ENCODE results near the gene PSME3IP1.

The PSME3IP1 gene

DNA sequence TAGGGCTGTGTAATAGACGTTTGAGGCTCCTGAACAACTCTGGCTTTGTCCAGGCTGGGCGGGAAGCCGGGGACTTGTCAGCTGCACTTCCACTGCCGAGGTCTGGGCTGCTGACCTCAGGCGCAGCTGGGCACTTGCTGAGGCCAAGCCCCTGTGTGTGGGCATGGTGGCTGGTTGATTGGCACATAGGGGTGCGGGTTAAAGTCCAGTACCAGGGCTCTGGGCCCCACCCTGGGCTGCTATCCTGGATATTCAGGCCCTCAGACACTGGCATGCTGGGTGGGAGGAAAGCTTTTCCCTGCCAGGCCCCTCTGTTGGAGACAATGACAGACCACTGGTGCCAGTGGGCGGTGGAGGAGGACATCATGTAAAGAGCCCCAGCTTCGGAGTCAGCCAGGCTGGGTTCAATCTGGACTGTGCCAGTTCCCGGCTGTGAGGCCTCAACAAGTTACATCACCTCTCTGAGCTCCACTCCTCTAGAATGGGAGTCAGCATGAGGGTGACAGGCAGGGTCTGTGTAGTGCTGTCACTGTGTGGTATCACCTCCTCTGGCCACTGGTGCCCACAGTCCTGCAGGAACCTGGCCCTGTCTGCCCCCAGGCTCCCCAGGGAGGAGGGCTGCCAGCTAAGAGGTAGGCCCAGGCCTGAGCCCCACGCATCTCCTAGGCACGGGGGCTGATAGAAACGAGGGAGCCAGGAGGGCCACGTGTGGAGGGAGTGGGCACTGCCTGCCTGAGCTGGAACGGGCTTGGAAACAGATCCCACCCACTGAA, 42.5 kb downstream of the PSME3IP1 start:
- DNase-seq (ENCODE audit: low read depth): no peak

DNA sequence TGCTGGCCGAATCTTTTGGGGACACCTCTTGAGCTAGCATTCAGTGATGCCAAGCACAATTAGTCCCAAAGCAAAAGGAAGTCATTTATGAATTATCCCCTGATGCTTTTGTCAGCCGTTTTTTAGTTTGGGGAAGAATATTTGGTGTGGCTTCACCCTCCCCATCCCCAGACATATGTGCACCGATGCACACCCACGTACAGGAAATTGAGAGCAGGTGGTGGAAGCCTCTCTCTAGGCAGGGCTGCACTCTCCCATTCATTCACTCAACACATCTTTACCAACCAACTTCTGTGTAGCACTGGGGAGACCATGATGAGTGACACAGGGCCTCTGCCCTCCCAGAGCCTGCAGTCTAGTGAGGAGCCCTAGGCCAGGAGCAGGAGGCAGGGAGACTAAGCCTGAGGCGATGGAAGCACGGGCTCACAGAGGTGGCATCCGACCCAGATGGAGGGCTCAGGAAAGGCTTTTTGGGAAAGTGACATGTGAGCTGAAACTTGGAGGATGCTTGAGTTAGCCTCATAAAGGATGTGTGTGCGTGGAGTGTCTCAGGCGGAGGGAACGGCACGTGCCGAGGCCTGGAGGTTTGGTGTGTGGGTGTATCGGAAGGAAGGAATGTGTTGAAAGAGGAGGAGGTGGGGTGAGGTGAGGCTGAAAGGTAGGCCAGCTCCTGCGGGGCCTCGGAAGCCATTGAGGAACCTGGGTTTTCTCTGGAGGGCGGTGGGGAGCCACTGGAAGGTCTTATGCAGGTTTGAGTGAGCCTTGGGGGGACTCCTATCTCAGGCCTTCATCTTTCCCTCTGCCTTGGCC, 43.8 kb downstream of the PSME3IP1 start:
- DNase-seq (ENCODE audit: low read depth): no peak

DNA sequence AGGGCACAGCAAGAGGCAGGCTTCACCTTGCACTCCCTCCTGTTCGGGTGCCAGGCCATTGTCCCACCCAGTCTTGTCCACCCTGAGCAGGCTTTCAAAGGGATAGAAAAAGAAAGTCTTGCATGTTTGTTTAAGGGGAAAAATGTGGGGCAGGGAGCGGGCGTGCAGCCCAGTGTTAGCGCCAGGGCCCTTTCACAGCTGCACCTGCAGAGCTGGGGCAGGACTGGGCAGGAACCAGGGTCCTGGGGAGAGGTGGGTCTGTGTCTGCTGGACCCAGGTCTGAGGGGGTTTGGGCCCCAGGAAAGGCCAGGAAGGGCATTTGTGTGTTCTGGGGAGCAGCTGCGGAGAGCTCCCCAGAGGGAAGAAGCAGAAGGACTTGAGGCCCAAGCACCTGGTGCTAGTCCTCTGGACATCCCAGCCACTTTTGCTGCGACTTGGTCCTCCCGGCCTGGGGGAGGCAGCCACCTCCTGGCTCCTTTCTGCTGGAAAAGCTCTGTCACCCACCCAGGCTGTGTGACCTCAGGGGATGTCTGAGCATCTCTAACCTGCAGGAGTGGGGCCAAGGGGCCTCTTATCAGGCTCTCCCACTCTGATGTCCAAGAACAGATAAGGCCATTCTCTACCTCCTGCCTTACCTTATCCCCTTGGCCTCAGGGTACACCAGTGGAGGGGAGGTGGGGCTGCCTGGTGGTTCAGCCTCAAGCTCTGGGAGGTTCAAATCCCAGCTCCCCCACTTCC, 44.7 kb downstream of the PSME3IP1 start:
- no peak for DNase-seq (ENCODE audit: low read depth)

DNA sequence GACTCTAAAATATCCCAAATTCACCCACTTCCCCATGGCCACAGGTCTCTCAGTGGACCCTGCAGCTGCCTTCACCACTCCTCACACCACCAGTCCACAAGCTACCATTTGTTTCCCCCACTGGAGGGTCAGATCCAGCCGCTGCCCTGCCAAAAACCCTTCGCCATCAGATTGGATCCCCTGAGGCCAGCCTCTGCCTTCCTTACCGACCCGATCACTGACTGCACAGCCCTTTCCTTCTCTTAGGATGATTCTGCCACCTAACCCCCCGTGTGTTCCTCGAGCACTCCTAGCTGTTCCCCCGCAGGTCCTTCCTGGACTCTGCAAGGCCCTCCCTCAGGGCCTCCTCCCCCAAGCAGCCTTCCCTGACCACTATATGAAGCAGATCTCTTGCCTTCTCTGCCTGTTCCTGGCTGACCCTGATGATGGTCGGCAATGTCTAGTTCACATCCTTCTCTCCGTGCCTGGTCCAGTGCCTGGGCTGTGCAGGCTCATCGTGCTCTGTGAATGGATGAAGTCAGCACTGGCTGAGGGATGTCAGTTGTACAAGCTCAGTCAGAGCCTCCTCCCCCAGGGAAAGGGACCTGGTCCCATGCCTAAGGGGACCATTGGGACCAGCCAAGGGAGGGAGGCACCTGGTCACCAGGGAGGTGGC, 47.4 kb downstream of the PSME3IP1 start:
- DNase-seq (ENCODE audit: low read depth): no peak

DNA sequence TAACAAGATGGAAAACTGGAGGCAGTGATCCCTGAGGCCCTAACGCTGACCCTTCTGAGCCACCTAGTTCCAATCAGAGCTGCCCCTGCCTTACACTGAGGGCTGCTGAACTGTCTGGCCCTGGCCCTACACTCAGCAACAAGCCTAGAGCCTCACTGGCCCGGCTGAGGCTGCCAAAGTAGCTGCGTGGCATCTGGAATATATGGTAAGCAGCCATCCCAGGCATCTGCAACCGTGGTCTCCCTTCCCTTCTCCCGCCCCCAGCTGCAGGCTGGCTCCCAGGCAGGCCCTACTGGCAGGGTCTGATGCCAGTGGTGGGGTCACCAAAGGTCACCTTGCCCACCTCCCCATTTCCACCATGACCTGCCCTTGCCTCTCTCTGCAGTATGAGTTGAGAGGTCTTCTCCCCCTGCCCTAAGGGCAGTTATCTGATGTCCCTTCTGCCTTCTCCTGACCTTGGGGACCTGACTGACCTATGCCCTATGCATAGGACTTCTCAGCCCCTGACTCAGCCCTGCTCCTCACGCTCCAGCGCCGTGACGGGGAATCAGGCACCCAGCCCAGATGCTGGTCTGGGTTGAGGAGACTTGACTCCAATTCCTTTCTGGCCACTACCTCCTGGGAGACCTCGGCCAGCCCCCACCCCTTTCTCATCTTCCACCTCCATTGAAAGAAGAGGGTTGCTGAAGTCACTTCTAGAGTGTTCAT, 48.1 kb downstream of the PSME3IP1 start:
- DNase-seq (ENCODE audit: low read depth): no peak

DNA sequence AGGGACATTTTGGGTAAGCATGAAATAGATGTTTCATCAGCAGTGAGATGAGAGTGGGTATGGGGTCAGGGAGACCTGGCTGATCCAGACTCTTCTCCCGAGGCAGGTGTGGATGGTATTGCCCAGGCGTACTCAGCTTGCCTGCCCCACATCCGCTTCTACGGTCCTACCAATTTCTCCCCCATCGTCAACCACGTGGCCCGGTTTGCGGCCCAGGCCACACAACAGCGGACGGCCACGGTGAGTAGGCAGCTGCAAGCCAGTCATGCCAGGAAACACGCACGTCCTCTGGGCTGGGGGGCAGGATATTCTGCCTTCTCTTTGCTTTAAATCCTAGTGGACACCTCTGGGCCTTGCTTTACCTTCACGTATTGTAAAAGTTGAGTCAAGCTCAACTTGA, 48.8 kb downstream of the PSME3IP1 start:
- no peak for DNase-seq (ENCODE audit: low read depth)

DNA sequence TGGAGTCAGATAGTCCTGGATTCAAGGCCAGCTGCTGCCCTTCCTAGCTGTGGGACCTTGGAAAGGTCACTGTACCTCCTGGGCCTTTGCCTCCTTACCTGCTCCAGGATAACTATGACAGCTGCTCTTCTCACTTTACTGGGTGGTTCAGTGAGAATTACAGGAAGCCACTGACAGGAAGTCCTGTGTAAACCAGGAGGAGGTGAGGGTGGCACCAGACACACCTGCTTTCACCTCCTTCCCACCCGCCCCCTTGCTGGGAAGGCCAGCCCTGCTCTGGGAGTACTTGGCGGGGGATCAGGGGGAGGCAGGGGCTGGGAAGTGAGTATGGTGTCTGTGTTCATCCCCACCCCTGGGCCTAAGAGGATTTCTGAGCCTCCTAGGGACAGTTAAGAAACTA, 50.9 kb downstream of the PSME3IP1 start:
- DNase-seq (ENCODE audit: low read depth): no peak

DNA sequence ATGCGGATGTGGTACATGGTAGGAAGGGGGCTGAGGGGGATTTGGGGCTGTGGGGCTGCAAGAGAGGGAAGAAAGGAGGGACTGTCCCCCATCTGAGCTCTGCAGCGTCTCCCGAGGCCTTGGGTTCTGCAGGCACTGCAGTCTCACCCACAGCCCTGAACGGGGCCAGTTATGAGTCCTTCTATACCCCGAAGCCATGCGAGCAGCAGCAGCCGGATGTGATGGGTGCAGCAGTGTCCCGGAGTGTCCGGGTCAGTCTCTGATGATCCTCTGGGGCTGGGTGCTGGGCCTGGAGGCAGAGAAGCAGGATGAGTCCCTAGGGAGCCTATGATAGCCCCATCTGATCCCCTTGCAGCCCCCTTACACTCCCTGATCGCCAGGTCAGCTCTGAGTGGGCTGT, 52.0 kb downstream of the PSME3IP1 start:
- no peak for DNase-seq (ENCODE audit: low read depth)

DNA sequence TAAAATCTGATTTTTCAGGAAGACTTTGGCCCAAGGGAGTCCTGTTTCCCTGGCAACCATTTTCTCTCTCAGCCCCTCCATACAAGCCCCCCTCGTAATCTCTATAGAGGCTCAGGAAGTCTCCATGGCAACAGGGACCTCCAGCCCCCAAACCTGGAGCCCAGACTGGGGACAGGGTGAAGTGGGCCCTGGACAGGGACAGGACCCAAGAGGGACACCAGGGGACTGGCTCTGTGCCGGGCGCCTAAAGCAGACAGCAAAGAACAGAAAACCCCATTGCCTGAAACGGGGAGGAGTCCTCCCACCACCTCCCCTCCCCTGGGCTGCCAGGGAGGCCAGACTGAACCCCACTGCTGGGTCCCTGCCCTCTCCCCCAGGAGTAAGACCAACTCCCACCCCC, 52.8 kb downstream of the PSME3IP1 start:
- no peak for DNase-seq (ENCODE audit: low read depth)

DNA sequence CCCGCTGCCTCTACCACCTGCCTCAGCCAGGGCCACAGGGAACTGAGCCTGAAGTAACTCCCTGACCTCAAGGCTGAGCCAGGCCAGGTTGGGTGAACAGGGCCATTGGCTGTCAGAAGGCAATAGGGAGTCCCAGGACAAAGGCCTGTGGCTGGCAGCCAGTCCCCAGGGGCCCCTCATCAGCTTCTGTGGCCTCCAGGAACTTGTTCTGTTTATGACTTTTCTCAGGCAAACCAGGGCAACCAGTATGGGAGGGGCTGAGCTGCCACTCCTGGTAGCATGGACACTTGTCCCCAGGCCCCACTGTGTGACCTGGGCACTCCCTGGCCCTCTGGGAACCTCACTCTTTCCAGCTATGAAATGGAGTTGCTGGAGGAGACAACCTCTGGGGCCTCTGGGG, 53.4 kb downstream of the PSME3IP1 start:
- DNase-seq (ENCODE audit: low read depth): no peak

DNA sequence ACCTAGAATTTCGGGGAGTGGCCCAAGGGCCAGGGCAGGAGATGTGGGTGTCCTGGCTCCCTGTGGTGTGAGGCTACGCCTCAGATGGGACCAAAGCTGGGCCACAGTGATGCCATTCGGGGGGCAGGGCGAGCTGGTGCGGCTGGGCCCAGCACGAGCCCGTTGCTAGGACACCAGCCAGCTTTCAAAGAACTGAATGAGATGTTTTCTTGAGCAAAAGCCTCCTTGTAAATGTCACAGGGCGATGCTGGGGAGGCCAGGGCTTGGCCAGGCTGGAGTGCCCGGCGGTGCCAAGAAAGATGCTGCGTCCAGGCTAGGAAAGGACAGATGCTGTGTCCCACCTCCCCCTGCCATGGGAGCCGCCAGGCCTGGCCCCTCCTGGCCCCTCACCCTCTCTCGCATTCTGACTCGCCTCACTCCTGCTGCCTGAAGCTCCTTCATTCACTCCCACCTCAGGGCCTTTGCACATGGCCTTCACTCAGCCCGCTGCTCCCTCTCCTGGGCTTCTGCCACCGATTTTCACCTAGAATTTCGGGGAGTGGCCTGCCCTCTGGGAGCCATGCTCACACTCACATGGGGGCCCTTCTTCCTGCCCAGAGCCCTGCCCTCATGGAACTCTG, 54.4 kb downstream of the PSME3IP1 start:
- DNase-seq (ENCODE audit: low read depth): no peak

DNA sequence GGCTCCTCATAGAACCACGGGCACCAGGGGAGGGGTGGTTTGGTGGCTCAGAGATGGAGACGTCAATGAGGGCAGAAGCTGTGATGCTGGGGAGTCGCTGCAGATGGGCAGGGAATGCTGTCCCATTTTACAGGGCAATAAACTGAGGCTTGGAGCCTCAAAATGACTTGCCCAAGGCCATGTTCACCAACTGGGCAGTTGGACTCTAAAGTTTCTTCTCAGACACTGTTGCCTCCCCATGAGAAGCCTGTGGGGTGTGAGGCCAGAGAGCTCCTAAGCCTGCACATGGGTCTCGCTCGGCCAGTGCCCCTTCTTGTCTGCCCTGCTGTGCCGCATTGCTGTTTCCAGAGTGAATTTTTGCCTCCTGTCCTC, 54.9 kb downstream of the PSME3IP1 start:
- no peak for DNase-seq (ENCODE audit: low read depth)

DNA sequence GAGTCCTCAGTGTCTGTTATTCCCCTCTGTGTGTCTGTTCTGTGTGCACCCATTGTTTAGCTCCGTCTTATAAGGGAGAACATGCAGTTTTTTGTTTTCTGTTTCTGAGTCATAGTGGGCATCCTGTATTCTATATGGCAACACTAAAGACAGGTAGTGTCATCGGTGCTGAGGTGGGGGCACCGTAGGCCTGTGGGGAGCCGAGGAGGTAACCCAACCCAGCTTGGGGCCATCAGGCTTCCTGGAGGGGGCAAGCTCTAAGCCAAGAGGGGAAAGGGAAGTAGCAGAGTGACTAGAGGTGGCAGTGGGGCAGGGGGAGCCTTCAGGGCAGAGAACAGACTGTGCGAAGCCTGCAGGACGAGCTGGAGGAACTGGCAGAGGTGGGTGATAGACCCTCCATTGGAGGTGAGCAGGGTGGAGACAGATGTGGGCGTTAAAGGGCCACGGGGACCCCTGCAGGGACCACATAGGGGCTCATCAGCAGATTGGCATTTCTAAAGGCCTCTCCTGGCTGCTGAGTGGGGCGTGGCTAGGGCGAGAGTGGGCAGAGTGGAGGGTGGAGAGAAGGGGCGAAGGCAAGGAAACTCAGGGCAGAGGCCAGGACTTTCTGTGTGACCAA, 57.0 kb downstream of the PSME3IP1 start:
- DNase-seq (ENCODE audit: low read depth): no peak

DNA sequence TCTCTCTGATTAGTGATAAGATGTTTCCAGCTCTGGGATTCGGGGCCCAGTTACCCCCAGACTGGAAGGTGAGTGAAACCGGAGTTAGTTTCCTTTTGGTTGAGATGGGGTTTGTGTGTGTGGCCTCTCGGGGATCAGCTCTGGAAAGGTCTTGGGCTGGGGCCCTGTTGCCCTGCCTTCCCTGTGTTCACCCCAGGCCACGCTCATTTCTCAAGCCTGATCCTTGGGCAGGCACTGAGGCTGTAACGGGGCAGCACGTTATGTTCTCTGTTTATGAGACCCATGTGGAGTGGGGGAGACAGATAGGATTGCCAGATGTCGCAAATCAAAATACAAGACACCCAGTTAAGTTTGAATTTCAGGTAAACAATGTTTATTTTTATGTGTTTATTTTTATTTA, 58.0 kb downstream of the PSME3IP1 start:
- no peak for DNase-seq (ENCODE audit: low read depth)

DNA sequence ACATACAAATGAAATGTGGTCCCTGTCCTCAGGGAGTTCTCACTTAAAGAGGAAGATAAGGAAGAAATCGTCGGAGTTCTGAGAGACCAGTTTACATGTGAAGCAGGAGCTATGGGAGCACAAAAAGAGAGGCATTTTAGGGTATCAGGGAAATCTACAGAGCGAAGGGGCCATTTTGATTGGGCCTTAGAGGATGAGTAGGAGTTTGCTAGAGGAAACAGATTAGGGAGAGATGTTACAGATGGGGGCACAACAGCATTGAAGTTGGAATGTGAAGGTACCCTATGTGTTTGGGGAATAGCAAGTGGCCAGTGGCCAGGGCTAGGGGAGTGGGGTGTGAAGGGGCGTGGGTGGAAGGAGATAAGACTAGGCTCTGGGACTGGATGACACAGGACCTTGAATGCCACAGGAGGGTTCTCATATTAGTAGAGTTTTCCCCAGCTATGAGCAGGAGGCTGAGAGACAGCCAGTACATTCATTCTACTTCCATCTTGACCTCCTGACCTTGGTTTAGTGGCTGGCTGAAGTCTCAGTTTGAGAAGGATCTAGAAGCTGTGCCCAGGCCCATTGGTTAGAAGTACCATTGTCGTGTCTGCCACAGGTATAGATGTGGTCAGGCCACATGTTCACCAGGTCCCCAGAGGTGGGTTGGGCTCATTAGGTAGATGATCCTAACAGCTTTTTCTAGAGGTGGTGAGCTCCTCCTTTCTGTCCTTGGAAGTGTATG, 58.6 kb downstream of the PSME3IP1 start:
- DNase-seq (ENCODE audit: low read depth): no peak

DNA sequence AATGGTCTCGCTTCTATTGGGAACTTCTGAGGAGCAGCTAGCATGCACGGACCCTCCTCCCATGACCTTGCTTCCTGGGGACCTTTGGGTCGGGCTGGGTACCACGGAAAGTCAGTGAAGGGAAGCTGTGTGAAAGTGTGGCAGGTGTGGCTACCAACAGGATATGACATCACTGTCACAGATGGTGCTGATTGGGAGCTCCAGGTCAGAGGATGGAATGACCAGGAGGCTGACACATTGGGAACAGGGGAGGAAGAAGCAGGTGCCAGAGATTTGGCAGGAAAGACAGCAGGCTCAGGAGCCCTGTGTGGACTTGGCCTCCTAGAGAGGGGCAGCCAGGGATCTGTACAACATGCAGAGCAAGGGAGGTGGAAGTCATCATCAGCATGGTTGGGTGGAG, 59.4 kb downstream of the PSME3IP1 start:
- no peak for DNase-seq (ENCODE audit: low read depth)

DNA sequence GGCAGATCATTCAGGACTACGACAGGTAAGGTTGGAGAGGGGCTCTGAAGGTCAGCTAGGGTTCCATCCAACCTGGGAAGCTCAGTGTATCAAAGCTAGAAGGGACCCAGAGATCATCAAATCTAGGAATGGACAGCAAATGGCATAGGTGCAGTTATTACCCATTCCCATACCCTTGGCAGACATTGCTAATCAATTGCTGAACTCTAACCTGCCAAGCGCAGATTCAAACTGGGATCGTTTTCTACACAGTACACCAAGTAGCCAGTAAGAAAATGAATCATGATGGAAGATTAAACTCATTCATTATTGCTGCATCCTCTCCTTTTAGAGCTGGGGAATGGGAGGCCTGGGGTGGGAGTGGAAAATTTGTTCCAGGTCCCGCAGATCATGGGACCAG, 59.9 kb downstream of the PSME3IP1 start:
- DNase-seq (ENCODE audit: low read depth): no peak

DNA sequence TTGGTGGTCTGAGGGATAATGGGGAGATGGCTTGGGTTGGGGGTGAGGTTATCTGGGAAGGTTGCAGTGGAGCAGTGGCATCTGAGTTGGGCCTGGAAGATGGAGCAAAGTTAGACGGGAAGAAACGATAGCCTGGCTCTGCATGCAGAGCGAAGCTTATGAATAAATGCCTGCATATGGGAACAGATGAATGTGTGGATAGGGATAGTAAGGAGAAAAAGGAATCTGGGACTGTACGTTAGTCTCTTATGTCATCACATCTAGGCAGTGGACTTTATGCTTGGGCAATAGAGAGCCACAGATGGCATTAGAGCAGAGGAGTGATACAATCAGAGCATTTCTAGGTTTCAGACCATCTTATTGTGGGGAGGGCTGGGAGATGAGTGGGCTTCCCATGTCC, 60.5 kb downstream of the PSME3IP1 start:
- DNase-seq (ENCODE audit: low read depth): no peak

DNA sequence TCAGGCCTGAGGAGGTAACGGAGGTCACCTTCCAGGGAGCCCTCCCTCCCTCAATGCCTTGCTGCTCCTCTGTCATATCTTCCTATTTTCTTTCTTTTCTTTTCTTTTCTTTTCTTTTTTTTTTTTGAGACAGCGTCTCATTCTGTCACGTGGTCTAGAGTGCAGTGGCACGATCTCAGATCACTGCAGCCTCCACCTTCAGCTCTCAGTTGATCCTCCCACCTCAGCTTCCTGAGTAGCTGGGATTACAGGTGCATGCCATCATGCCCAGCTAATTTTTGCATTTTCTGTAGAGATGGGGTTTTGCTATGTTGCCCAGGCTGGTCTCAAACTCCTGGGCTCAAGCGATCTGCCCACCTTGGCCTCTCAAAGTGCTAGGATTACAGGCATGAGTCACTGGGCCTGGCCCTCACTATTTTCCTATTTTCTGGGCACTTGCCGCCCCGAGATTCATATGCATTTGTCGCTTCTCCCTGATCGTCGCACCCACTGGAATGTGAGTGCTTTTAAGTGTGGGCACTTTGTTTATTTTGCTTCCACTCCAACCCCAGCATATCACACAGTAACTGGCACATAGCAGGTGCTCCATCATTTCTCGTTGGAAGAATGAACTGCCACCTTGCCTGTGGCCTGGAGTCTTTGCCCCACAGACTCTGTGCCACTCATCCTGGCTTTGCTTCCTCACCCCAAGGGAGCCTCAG, 61.7 kb downstream of the PSME3IP1 start:
- DNase-seq (ENCODE audit: low read depth): no peak

Measured in stromal cell of bone marrow (primary cell).